Uterus (tissue), 4 donors: Measurements from ENCODE around the gene RRAS. TPM values are rescaled to one million over a fixed set of nuclear protein-coding genes. Genes with fewer than 3 reads are reported as not detected.

Source experiments
- DNase-seq, 2 donors: peaks; one replicate each; pipeline ENCODE4 v3.0.0-alpha.2; 2019 to 2020
- H3K27ac ChIP-seq, 2 donors: fragments of 200-600 bp; sonication (generic); 1 replicate in 1 of 2; 2 replicates in 1 of 2; pipeline ENCODE4 v1.5.1; 2016 to 2018
- H3K27me3 ChIP-seq, 2 donors: fragments of 200-600 bp; sonication (generic); one replicate each; pipeline ENCODE4 v1.5.1; 2018 to 2019; ENCODE audit warnings: control low read depth in 1 of 2
- H3K36me3 ChIP-seq, 2 donors: fragments of 200-600 bp; sonication (generic); one replicate each; pipeline ENCODE4 v1.5.1; 2019; ENCODE audit warnings: control low read depth in 1 of 2
- H3K4me1 ChIP-seq, 2 donors: fragments of 200-600 bp; sonication (generic); one replicate each; pipeline ENCODE4 v1.5.1; 2018 to 2019; ENCODE audit warnings: control low read depth in 1 of 2
- H3K4me3 ChIP-seq, 2 donors: fragments of 200-600 bp; sonication (generic); 1 replicate in 1 of 2; 2 replicates in 1 of 2; pipeline ENCODE4 v1.5.1; 2018 to 2019; ENCODE audit warnings: mild to moderate bottlenecking in 1 of 2
- H3K9me3 ChIP-seq, 2 donors: fragments of 200-600 bp; sonication (generic); one replicate each; pipeline ENCODE4 v1.5.1; 2019; ENCODE audit warnings: control low read depth in 1 of 2
- CTCF ChIP-seq, 4 experiments: fragments of 200-600 bp in 2 of 4; fragments of 450-650 bp in 2 of 4; sonication (generic) in 2 of 4; IDR thresholded peaks; one replicate each; pipeline ENCODE4 v1.5.1; 2016 to 2019; ENCODE audit warnings: antibody characterized with exemption in 4 of 4, mild to moderate bottlenecking in 2 of 4, moderate library complexity in 1 of 4
- POLR2A ChIP-seq, 2 donors: fragments of 450-650 bp; IDR thresholded peaks; one replicate each; pipeline ENCODE4 v1.6.1; 2016; ENCODE audit warnings: antibody characterized with exemption in 2 of 2, mild to moderate bottlenecking in 1 of 2, moderate library complexity in 1 of 2
- intact Hi-C: fragments of 100-400 bp; cut with DNase I; formaldehyde crosslinking; loops from one replicate; pipeline ENCODE4 v1.15.1; 2023; ENCODE audit warnings: low total_unique reads
- total RNA-seq, 4 donors: library from RNA; depleted of rRNA in 3 of 4; stranded (reverse); fragments of >200 nt in 3 of 4; gene quantifications; one replicate each; pipeline versions ENCODE4 v1.1.0 to v1.2.4, GENCODE V29; 2014 to 2023
- donor health status: DM: yes; HTN: yes; CAD: no.

RRAS gene
- total RNA-seq, 4 donors from 2014 or later = 17.1 to 106 (median 47.7) TPM

DNA sequence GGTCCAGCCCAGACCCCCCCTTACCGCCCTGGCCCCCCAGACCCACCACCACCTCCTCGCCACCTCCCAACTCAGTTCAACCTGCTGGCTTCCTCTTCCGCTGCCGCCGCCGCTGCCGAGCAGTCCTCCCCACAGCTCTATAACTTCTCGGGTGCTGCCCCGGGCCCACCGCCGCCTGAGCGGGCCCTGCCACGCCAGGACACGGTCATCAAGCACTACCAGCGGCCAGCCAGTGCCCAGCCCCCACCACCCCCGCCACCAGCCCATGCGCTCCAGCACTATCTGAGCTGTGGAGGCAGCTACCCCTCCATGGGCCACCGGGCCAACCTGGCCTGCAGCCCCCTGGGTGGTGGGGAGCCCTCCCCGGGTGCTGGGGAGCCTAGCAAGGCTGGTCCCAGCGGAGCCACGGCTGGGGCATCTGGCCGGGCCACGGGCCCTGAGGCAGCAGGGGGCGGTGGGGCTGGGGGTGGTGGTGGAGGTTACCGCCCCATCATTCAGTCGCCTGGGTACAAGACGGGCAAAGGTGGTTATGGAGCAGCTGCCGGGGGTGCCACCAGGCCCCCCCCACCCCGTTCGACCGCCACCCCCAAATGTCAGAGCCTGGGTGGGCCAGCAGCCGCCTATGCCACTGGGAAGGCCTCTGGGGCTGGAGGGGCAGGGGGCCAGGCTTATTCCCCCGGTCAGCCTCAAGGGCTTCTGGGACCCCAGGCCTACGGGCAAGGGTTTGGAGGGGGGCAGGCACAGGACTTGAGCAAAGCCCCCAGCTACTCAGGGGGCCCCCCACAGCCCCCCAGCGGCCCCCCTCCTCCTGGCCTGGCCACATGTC lies 44.7 kb downstream of the RRAS start:
- intact Hi-C loops = no loop called here
- TF ChIP-seq POLR2A (IDR thresholded peaks at IDR 0.05) (no peak), CTCF (IDR thresholded peaks at IDR 0.05) (no peak)
- H3K36me3 ChIP-seq = no peaks in the 10 kb centered on the region

DNA sequence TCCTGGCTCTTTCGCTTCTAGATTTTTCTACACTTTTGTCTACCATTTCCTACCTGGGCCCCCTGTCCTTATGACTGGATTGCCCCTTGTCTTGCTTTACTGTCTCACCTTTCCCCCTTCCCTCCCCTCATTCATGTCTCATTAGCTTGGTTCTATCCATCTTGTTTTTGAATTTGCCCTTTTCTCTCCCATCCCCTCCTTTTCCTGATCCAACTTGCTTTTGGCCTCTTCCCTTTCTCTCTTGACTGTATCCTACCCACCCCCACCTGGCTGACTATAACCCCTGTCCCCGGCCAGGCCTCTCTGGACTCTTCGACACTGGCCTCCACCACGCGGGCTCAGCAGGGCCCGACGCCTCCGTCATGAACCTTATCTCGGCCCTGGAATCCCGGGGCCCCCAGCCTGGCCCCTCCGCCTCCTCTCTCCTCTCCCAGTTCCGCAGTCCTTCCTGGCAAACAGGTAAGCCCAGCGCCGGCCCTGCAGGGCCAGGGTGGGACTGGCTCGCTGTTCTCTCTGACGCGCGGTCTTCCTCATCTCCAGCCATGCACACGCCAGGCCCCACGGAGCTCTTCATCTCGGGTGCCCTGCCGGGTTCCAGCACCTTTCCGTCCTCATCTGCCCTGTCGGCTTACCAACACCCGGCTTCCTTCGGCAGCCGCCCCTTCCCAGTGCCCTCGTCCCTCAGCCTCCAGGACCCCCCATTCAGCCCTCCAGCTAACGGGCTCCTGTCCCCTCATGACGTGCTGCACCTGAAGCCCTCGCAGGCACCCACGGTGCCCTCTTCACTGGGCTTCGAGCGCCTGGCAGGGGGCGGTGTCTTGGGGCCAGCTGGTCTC lies 45.6 kb downstream of the RRAS start:
- Histone ChIP-seq H3K4me1 (peaks cover 0 to 9% of the 10 kb centered on the region in 2 donors), H3K36me3 (no peaks in the 10 kb centered on the region), H3K27ac (peak overlapping the region; percentile 91 to 94), H3K4me3 (no peak overlapping the region), H3K9me3 (no peaks in the 10 kb centered on the region), H3K27me3 (no peaks in the 10 kb centered on the region)
- intact Hi-C loops = no loop called here
- DNase-seq = no peak
- TF ChIP-seq CTCF (IDR thresholded peaks at IDR 0.05) (no peak), POLR2A (IDR thresholded peaks at IDR 0.05) (no peak)

More for the DNA sequence above, 44.7 kb downstream of the RRAS start:
- Histone ChIP-seq H3K9me3 (no peaks in the 10 kb centered on the region), H3K4me3 (no peak overlapping the region), H3K4me1 (peaks cover 0 to 9% of the 10 kb centered on the region in 2 donors), H3K27ac (no peak overlapping the region), H3K27me3 (no peaks in the 10 kb centered on the region)
- DNase-seq = no peak

GRCh38 chr19:49593233-49594113 lies 46.5 kb downstream of the RRAS start:
- Histone ChIP-seq H3K27ac (peak overlapping the region; percentile 91 to 94), H3K4me3 (peak overlapping the region; percentile 28 to 94), H3K36me3 (no peaks in the 10 kb centered on the region), H3K27me3 (no peaks in the 10 kb centered on the region), H3K9me3 (no peaks in the 10 kb centered on the region), H3K4me1 (peaks cover 0 to 9% of the 10 kb centered on the region in 2 donors)
- intact Hi-C loops = no loop called here
- TF ChIP-seq CTCF (IDR thresholded peaks at IDR 0.05) (no peak), POLR2A (IDR thresholded peaks at IDR 0.05) (no peak)
- peak; percentile 94 for DNase-seq

GRCh38 chr19:49592486-49593232 lies 47.3 kb downstream of the RRAS start:
- H3K36me3 ChIP-seq = no peaks in the 10 kb centered on the region
- H3K27me3 ChIP-seq = no peaks in the 10 kb centered on the region
- no peaks in the 10 kb centered on the region for H3K9me3 ChIP-seq
- intact Hi-C loops = no loop called here
- TF ChIP-seq CTCF (IDR thresholded peaks at IDR 0.05) (no peak), POLR2A (IDR thresholded peaks at IDR 0.05) (no peak)
- peak overlapping the region; percentile 71 to 94 for H3K4me3 ChIP-seq
- H3K27ac ChIP-seq = peak overlapping the region; percentile 91 to 94
- H3K4me1 ChIP-seq = peaks cover 0 to 9% of the 10 kb centered on the region in 2 donors
- DNase-seq = no peak
